ENCODE measurements around the gene CACNA1G.

DNA sequence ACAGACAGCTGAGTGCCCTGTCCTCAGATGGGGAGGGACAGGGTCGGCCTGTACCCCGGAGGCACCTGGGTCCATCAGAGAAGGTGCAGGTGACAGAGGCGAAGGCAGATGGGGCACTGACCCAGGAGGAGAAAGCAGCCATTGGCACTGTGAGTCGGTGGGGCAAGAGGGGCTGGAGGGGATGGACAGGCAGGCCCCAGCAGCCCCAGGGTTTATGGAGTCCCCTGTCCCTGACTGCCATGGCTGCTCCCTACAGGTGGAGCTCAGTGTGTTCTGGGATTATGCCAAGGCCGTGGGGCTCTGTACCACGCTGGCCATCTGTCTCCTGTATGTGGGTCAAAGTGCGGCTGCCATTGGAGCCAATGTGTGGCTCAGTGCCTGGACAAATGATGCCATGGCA is 115.1 kb downstream of the CACNA1G start:
- no peak for TF ChIP-seq POLR2A (IDR thresholded peaks at IDR 0.05; ENCODE audit: extremely low read depth, insufficient read length)
- TF ChIP-seq, protein P1, sequence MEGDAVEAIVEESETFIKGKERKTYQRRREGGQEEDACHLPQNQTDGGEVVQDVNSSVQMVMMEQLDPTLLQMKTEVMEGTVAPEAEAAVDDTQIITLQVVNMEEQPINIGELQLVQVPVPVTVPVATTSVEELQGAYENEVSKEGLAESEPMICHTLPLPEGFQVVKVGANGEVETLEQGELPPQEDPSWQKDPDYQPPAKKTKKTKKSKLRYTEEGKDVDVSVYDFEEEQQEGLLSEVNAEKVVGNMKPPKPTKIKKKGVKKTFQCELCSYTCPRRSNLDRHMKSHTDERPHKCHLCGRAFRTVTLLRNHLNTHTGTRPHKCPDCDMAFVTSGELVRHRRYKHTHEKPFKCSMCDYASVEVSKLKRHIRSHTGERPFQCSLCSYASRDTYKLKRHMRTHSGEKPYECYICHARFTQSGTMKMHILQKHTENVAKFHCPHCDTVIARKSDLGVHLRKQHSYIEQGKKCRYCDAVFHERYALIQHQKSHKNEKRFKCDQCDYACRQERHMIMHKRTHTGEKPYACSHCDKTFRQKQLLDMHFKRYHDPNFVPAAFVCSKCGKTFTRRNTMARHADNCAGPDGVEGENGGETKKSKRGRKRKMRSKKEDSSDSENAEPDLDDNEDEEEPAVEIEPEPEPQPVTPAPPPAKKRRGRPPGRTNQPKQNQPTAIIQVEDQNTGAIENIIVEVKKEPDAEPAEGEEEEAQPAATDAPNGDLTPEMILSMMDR (IDR thresholded peaks at IDR 0.05; ENCODE audit: low read depth, low read length): no peak
